ENCODE data around the gene NFYC.
A peak's percentile ranks its signal among the peaks of the same experiment; 100 is the strongest.

NFYC gene

DNA sequence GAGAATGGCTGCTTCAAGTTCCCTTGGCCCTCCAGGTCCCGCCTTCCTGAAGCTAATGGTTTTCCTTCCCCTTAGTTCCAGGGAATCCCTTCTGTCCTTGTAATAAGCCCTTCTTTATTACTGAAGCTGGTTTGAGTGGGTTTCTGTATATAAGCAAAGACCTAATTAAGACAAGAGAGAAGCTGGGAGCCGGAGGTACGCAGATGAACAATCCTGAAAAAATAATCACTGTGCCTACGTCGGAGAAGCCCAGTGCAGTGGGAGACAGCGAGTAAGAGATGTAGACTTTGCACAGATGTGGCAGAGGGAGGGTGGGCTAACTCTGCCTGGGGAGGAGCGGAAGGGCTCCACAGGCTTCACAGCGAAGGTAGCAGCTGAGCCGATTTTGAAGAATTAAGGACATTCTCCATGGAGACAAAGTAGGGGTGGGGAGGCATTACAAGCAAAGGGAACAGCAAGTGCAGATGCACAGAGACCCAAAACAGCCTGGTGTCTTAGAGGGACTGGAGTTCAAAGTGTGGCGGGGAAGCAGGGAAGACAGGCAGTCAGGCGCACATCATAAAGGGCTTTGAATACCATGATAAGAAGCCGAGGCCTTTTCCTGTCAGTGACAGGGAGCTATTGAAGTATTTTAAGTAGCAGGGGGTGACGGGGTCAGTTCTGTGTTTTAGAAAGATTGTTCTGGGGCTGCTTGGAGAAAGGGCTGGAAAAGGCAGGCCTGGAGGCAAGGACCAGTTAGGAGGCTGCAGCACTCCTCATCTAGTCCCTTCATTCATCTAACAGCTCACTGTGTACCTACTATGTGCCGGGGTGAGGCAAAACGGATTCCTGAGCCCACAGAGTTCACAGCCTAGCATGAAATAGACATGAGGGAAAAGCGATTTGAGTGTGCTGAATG, 32.5 kb upstream of the NFYC start:
- DNase-seq, result no peak
- H3K4me2 ChIP-seq (ENCODE audit: insufficient read depth, low read length), result no peak overlapping the region
- peaks cover 29% of the 10 kb centered on the region for H3K4me1 ChIP-seq (ENCODE audit: insufficient read depth, low read length)

DNA sequence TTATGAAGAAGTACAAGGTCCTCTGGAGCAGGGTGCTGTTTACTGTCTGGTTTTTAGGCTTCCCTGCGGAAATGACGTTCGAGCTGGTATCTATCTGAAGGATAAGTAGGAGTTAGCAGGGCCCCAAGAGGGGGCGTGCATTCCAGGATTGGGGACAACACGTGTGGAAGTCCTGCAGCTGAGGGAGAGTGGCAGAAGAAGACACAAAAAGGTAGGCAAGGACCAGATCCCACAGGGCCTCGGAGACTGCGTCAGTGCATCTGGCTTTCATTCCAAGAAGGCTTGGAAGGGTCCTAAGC, 31.9 kb upstream of the NFYC start:
- no peak for ATAC-seq (ENCODE audit: insufficient read depth, low read depth)
- H3K4me3 ChIP-seq (ENCODE audit: low read depth in 1 of 2, low read length in 2 of 2), result no peak overlapping the region
- DNase-seq, result no peak
- H3K79me2 ChIP-seq (ENCODE audit: insufficient read depth, low read length), result peaks cover 18% of the 10 kb centered on the region
- H3K27ac ChIP-seq (ENCODE audit: low read length), result no peak overlapping the region
- TF ChIP-seq EZH2 (IDR thresholded peaks at IDR 0.05; ENCODE audit: borderline replicate concordance, low read depth, low read length, severe bottlenecking), result no peak
- TF ChIP-seq, protein P1, sequence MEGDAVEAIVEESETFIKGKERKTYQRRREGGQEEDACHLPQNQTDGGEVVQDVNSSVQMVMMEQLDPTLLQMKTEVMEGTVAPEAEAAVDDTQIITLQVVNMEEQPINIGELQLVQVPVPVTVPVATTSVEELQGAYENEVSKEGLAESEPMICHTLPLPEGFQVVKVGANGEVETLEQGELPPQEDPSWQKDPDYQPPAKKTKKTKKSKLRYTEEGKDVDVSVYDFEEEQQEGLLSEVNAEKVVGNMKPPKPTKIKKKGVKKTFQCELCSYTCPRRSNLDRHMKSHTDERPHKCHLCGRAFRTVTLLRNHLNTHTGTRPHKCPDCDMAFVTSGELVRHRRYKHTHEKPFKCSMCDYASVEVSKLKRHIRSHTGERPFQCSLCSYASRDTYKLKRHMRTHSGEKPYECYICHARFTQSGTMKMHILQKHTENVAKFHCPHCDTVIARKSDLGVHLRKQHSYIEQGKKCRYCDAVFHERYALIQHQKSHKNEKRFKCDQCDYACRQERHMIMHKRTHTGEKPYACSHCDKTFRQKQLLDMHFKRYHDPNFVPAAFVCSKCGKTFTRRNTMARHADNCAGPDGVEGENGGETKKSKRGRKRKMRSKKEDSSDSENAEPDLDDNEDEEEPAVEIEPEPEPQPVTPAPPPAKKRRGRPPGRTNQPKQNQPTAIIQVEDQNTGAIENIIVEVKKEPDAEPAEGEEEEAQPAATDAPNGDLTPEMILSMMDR (IDR thresholded peaks at IDR 0.05; ENCODE audit: borderline replicate concordance, extremely low read depth, low read length, poor library complexity, severe bottlenecking), result no peak
- no peak overlapping the region for H3K9ac ChIP-seq (ENCODE audit: low read depth, low read length)
- peaks cover 35% of the 10 kb centered on the region for H3K4me1 ChIP-seq (ENCODE audit: insufficient read depth, low read length)
- H4K20me1 ChIP-seq (ENCODE audit: insufficient read depth, low read length), result peaks cover 49% of the 10 kb centered on the region
- H2AFZ ChIP-seq (ENCODE audit: low read depth, low read length), result no peak overlapping the region
- no peaks in the 10 kb centered on the region for H3K36me3 ChIP-seq (ENCODE audit: insufficient read depth, low read length)
- no peaks in the 10 kb centered on the region for H3K9me3 ChIP-seq (ENCODE audit: insufficient read depth, low read length, severe bottlenecking)
- no peaks in the 10 kb centered on the region for H3K27me3 ChIP-seq (ENCODE audit: insufficient read depth, low read length, poor library complexity)
- no peak overlapping the region for H3K4me2 ChIP-seq (ENCODE audit: insufficient read depth, low read length)

More for the DNA sequence above, 32.5 kb upstream of the NFYC start:
- Histone ChIP-seq H3K27me3 (ENCODE audit: insufficient read depth, low read length, poor library complexity) (no peaks in the 10 kb centered on the region), H3K9ac (ENCODE audit: low read depth, low read length) (no peak overlapping the region), H3K79me2 (ENCODE audit: insufficient read depth, low read length) (peaks cover 21% of the 10 kb centered on the region), H3K9me3 (ENCODE audit: insufficient read depth, low read length, severe bottlenecking) (no peaks in the 10 kb centered on the region), H3K36me3 (ENCODE audit: insufficient read depth, low read length) (no peaks in the 10 kb centered on the region), H2AFZ (ENCODE audit: low read depth, low read length) (no peak overlapping the region), H3K27ac (ENCODE audit: low read length) (no peak overlapping the region), H3K4me3 (ENCODE audit: low read depth in 1 of 2, low read length in 2 of 2) (no peak overlapping the region), H4K20me1 (ENCODE audit: insufficient read depth, low read length) (peaks cover 52% of the 10 kb centered on the region)
- ATAC-seq (ENCODE audit: insufficient read depth, low read depth), result no peak
- TF ChIP-seq, protein P1 (IDR thresholded peaks at IDR 0.05; ENCODE audit: borderline replicate concordance, extremely low read depth, low read length, poor library complexity, severe bottlenecking), result no peak
- no peak for TF ChIP-seq EZH2 (IDR thresholded peaks at IDR 0.05; ENCODE audit: borderline replicate concordance, low read depth, low read length, severe bottlenecking)

DNA sequence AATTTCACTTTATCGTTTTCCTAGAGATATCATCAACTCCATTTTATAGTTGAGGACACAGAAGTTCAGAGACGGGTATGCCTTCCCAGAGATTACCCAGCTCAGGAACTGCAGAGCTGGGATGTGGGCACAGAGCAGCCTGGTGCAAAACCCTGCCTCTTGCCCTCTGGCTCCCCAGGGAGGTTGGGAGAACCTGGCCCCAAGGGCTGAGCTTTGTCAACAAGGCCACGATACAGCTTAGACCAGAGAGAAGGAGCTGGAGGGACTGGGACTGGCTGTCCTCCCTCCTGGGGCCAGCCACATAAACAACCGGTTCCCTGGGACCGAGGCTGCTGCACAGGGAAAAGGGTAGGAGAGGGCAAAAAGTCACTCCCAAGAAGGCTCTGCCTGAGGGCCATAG, 29.8 kb upstream of the NFYC start:
- Histone ChIP-seq H2AFZ (ENCODE audit: low read depth, low read length) (no peak overlapping the region), H3K4me3 (ENCODE audit: low read depth in 1 of 2, low read length in 2 of 2) (no peak overlapping the region), H3K9me3 (ENCODE audit: insufficient read depth, low read length, severe bottlenecking) (no peaks in the 10 kb centered on the region), H3K79me2 (ENCODE audit: insufficient read depth, low read length) (peaks cover 17% of the 10 kb centered on the region), H3K27me3 (ENCODE audit: insufficient read depth, low read length, poor library complexity) (no peaks in the 10 kb centered on the region), H3K9ac (ENCODE audit: low read depth, low read length) (no peak overlapping the region), H3K4me1 (ENCODE audit: insufficient read depth, low read length) (peaks cover 54% of the 10 kb centered on the region), H3K36me3 (ENCODE audit: insufficient read depth, low read length) (no peaks in the 10 kb centered on the region), H3K27ac (ENCODE audit: low read length) (peak overlapping the region; percentile 94; the same call in 1 of the 2 replicates), H3K4me2 (ENCODE audit: insufficient read depth, low read length) (peak overlapping the region; percentile 95; the same call in 1 of the 2 replicates), H4K20me1 (ENCODE audit: insufficient read depth, low read length) (peaks cover 47% of the 10 kb centered on the region)
- ATAC-seq (ENCODE audit: insufficient read depth, low read depth), result no peak
- TF ChIP-seq EZH2 (IDR thresholded peaks at IDR 0.05; ENCODE audit: borderline replicate concordance, low read depth, low read length, severe bottlenecking), result no peak
- TF ChIP-seq, protein P1 (IDR thresholded peaks at IDR 0.05; ENCODE audit: borderline replicate concordance, extremely low read depth, low read length, poor library complexity, severe bottlenecking), result no peak
- no peak for DNase-seq

All from DND-41 (cell line).